ENCODE data around the gene ART1. TPM values are rescaled to one million over a fixed set of nuclear protein-coding genes. Genes with fewer than 3 reads are reported as not detected.

ART1 gene
- total RNA-seq, 1 donor from 2014 or later = not detected

DNA sequence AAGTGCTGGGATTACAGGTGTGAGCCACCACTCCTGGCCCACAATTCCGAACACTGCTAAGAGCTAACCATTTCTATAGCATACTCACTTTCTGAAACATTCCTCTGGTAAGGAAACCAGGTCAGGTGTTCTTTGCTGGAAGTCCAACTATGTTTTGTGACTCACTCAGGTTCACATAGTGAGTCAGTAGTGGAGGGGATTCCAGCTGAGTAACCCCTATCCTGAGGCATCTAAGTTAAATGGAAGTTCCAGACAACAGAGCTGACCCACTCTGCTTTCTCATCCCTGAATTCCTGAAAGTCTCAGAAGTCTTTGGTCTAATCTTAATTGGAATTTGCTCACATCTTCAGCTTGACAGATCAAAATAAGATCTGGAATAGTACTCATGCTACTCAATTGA lies 29.3 kb downstream of the ART1 start:
- DNase-seq = no peak
- H3K27ac Mint-ChIP-seq (ENCODE audit: unreplicated experiment) = no peak overlapping the region
- peaks cover 4% of the 10 kb centered on the region for H3K4me1 Mint-ChIP-seq (ENCODE audit: low read depth, unreplicated experiment)
- H3K9me3 Mint-ChIP-seq (ENCODE audit: unreplicated experiment) = peaks cover 3% of the 10 kb centered on the region
- TF ChIP-seq, protein P1, sequence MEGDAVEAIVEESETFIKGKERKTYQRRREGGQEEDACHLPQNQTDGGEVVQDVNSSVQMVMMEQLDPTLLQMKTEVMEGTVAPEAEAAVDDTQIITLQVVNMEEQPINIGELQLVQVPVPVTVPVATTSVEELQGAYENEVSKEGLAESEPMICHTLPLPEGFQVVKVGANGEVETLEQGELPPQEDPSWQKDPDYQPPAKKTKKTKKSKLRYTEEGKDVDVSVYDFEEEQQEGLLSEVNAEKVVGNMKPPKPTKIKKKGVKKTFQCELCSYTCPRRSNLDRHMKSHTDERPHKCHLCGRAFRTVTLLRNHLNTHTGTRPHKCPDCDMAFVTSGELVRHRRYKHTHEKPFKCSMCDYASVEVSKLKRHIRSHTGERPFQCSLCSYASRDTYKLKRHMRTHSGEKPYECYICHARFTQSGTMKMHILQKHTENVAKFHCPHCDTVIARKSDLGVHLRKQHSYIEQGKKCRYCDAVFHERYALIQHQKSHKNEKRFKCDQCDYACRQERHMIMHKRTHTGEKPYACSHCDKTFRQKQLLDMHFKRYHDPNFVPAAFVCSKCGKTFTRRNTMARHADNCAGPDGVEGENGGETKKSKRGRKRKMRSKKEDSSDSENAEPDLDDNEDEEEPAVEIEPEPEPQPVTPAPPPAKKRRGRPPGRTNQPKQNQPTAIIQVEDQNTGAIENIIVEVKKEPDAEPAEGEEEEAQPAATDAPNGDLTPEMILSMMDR (IDR thresholded peaks at IDR 0.05; ENCODE audit: partially characterized antibody, unreplicated experiment) = no peak
- H3K36me3 Mint-ChIP-seq (ENCODE audit: unreplicated experiment) = no peaks in the 10 kb centered on the region
- no peak overlapping the region for H3K4me3 Mint-ChIP-seq (ENCODE audit: unreplicated experiment)
- peaks cover 4% of the 10 kb centered on the region for H3K27me3 Mint-ChIP-seq (ENCODE audit: unreplicated experiment)

DNA sequence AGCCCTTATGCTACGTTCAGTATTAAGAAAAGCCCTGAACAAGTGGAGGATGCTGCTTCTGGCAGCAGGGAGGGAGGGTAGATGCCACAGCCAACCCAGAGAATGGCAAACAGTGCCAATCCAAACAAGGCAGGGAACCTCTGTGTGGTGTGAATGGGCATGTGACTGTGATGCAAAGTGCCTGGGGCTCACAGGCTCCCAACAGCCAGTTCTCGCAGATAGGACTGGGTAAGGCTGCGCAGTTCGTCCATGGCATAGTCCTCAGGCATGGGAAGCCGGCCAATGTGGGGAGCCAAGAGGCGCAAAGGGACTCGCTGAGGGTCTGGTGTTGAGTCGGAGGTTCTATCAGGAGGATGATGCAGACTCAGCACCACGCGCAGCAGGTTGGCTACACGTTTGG lies 31.0 kb downstream of the ART1 start:
- H3K36me3 Mint-ChIP-seq (ENCODE audit: unreplicated experiment) = no peaks in the 10 kb centered on the region
- no peak for DNase-seq
- H3K9me3 Mint-ChIP-seq (ENCODE audit: unreplicated experiment) = no peaks in the 10 kb centered on the region
- H3K4me1 Mint-ChIP-seq (ENCODE audit: low read depth, unreplicated experiment) = peaks cover 2% of the 10 kb centered on the region
- peaks cover 4% of the 10 kb centered on the region for H3K27me3 Mint-ChIP-seq (ENCODE audit: unreplicated experiment)
- TF ChIP-seq, protein P1 (IDR thresholded peaks at IDR 0.05; ENCODE audit: partially characterized antibody, unreplicated experiment) = no peak
- H3K4me3 Mint-ChIP-seq (ENCODE audit: unreplicated experiment) = no peak overlapping the region
- H3K27ac Mint-ChIP-seq (ENCODE audit: unreplicated experiment) = no peak overlapping the region

DNA sequence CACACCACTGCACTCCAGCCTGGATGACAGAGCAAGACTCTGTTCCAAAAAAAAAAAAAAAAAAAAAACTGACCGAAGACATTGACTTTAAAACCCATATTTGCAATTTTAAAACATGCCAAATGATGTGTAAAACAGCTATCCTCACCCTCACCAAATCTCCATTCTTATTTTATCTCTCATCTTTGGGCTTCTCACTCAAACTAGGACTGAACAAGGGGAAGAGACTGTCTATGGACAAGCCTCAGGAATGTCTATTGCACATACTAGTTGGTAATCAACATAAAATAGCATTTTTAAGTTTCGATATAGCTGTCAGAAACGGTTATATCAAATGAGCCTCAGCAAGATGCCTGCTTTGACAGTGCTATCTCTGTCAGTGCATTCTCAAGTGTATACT lies 34.1 kb downstream of the ART1 start:
- Mint-ChIP-seq H3K4me1 (ENCODE audit: low read depth, unreplicated experiment) (no peaks in the 10 kb centered on the region), H3K36me3 (ENCODE audit: unreplicated experiment) (no peaks in the 10 kb centered on the region), H3K4me3 (ENCODE audit: unreplicated experiment) (no peak overlapping the region), H3K9me3 (ENCODE audit: unreplicated experiment) (no peaks in the 10 kb centered on the region), H3K27ac (ENCODE audit: unreplicated experiment) (no peak overlapping the region), H3K27me3 (ENCODE audit: unreplicated experiment) (no peaks in the 10 kb centered on the region)
- DNase-seq = no peak
- TF ChIP-seq, protein P1 (IDR thresholded peaks at IDR 0.05; ENCODE audit: partially characterized antibody, unreplicated experiment) = no peak

DNA sequence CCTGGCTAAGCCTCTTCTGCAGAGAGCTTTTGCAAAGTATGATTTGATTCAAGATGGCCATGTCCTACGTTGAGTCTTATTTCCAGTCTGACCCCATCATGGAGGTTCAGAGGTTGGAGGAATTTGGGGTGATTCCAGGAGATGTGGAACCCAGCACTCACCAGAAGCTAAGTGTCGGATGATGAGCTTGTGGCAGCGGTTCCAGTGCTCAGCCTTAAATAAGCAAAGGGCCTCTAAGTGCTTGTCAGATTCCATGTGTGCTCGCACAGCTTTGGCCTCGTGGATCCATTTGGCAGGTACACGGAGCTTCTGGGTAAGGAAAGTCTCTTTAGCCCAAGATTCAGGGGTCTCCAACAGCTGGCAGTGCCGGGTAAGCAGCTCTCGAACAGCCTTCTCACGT lies 38.1 kb downstream of the ART1 start:
- no peaks in the 10 kb centered on the region for H3K36me3 Mint-ChIP-seq (ENCODE audit: unreplicated experiment)
- no peak overlapping the region for H3K27ac Mint-ChIP-seq (ENCODE audit: unreplicated experiment)

DNA sequence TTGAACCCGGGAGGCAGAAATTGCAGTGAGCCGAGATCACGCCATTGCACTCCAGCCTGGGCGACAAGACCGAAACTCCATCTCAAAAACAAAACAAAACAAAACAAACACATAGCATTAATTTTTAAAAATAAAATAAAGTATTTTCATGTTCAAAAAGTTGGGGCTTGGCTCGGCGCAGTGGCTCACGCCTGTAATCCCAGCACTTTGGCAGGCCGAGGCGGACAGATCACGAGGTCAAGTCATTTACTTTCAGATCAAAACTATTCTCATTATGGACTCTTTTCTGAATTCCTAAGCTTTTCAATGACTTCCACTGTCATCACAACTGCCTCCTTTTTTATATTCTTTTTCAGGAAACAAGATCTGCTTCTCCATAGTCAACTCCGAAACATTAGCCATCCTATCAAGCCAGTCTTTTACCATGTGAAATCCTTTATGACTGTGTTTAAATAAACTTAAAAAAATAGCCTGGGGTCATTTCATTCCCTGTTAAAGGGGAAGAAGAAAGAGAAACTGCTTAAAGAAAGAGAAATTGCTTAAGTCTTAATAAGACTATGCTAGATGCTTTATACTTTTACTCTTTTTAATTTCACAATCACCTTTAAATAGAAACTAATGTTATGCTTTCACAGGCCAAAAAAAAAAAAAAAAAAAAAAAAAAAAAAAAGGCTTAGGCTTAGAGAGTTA lies 39.3 kb downstream of the ART1 start:
- Mint-ChIP-seq H3K4me1 (ENCODE audit: low read depth, unreplicated experiment) (no peaks in the 10 kb centered on the region), H3K27me3 (ENCODE audit: unreplicated experiment) (no peaks in the 10 kb centered on the region), H3K9me3 (ENCODE audit: unreplicated experiment) (peaks cover 3% of the 10 kb centered on the region), H3K36me3 (ENCODE audit: unreplicated experiment) (no peaks in the 10 kb centered on the region), H3K4me3 (ENCODE audit: unreplicated experiment) (no peak overlapping the region), H3K27ac (ENCODE audit: unreplicated experiment) (no peak overlapping the region)
- DNase-seq = no peak
- TF ChIP-seq, protein P1 (IDR thresholded peaks at IDR 0.05; ENCODE audit: partially characterized antibody, unreplicated experiment) = no peak

More for the DNA sequence above, 38.1 kb downstream of the ART1 start:
- Mint-ChIP-seq H3K27me3 (ENCODE audit: unreplicated experiment) (no peaks in the 10 kb centered on the region), H3K4me1 (ENCODE audit: low read depth, unreplicated experiment) (no peaks in the 10 kb centered on the region), H3K4me3 (ENCODE audit: unreplicated experiment) (no peak overlapping the region), H3K9me3 (ENCODE audit: unreplicated experiment) (peaks cover 3% of the 10 kb centered on the region)
- TF ChIP-seq, protein P1 (IDR thresholded peaks at IDR 0.05; ENCODE audit: partially characterized antibody, unreplicated experiment) = no peak
- no peak for DNase-seq

Measured in glutamatergic neuron (in vitro differentiated cells).